Stimulated activated CD4-positive, alpha-beta T cell treated with anti-CD3 and anti-CD28 coated beads, Interleukin-1b, Interleukin-23, amount 100 ng/mL, for 24 hours (primary cell): ENCODE results near the gene PRAC1.

Experiments used
- DNase-seq, 4 experiments: peaks; one replicate each; pipeline ENCODE4 v3.0.0-alpha.2; 2020; ENCODE audit warnings: low read depth in 4 of 4, low spot score in 1 of 4

PRAC1 gene

DNA sequence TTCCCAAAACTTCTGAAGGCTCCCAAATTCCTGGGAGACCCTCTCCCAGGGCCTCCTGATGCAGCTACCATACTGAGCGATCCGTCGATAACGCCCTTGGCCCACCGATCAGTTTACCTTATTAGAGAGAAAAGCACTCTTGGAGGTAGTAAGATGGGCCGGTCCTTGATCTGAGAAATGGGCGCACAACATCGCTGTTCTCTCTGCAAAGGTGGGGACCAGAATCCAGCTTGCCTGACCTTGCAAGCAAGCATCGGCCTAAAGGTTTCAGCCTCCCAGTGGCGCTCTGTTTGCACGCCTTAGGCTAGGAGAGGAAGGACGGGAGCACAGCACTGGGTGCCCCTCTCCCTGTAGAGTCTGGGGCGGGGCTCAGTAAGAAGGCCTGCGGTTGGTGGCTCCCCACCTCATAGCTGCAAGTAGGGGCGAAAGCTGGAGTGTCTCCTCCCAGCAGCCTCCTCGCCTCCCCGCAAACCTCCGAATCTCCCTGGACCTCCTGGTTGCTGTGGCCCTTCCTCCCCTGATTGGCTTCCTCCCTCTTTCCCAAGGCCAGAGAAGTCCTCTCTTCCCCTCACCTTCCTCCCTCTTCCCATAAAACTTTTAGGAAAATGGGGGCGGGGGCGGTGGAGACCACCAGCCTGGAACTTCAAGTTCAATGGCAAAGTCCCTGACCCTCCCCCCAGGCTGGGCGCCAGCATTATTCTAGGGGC, at the start of gene PRAC1:
TSS of gene PRAC1 (minus strand) at position 318 of the 707 bp plus-strand sequence. CDS start at position 192, 126 bp downstream.
- DNase-seq = no peak

DNA sequence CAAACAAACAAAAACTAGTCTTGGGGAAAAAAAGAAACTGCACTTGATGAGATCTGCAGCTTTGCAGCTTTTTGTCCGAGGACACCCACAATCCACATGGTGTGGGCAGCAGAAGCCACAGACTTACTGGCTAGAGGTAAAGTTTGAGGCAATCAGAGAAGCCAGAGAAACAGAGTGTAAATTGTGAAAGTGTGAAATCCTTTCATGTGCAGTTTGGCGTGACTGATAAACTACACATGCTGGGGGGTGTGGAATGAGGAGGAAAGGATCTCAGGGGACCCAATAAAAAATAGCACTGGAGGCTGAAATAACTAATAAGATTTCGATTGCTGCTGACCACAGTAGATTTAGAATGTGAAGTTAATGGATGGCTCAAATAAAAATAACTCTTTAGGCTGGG, 48.6 kb upstream of the PRAC1 start:
- no peak for DNase-seq

DNA sequence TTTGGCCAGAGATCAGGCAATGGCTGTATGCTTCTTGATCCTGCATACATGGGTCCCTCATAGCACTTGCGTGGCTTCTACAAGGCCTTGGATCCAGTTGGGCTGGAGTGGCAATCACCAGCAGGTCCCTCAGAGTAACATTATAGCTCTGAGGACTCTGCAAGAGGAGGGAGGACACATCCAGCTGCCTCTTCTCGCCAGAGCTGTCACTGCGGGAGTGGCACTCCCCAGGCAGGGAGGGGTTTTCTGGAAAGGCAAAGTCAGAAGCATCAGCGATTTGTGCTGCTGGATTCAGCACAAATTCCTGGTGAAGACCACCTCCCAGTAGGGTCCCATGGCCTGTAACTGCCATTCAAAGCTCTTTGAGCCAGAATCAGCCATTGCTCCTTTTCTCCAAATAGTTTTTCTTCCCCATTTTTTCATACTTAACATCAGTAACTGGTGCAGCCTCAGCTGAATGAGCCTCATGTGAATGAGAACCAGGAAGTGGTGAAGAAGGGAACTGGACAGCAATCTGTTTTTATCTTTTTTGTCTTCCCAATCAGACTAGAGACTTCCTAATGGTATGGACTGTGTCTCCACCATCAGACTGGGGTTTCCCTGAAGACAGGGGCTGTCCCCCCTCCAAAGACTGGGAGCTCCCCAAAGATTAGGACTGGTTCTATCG, 46.8 kb upstream of the PRAC1 start:
- DNase-seq = no peak

DNA sequence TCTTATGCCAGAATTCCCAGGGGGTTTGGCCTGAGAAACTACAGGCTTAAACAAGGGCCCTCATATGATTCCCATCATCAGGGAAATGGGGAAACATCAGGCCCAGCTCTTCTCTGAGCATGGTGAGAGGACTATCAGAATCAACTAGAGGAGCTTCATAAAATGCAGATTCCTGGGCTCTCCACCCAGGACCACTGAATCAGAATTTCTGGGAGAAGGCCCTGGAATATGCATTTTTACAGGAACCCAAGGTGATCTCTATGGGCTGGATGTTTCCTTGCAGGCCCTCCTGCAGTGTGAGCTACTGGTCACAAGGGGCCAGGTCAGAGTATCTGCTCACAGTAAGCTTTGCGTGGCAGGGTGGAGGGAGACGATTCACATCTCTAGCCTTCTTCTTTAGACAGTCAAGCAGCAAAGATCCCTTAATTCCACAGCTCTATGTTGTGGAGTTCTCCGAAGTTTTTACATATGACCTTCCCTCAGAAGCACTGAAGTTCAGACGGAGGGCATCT, 45.0 kb upstream of the PRAC1 start:
- no peak for DNase-seq

DNA sequence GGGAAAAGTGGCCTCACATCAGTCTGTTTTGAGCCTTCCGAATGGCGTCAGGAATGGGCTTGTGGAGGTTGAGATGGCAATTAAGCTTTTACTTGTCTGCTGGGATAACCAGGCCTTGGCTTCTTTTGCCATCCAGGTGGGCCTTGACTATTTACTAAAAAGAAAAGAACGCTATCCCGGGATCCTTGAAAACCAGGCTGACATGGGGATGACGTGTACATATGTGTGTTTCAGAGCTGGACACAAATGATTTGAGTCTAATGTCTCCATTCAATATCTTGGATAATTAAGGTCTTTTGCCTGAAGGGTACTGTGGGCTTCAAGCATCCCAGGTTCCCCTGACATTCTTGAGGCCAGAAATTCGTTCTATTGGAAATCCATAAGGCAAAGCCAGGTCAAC, 38.8 kb upstream of the PRAC1 start:
- no peak for DNase-seq

DNA sequence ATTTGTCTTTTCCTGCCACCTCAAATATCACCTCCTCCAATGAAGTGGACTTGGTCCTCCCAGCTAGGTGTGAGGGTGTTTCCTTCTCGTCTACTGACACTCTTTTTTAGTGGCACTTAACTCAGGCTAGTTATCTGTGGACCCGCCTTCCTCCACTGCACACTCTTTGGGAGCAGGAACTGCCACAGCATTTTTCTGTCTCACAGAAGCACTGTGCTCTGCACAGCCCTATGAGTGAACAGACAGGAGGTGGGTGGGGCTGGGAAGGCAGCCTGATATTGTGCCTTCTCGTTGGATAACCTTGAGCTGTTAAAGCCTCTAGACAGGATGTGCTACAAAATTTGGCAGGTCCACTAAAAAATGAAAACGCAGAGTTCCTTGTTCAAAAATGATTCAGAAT, 38.1 kb upstream of the PRAC1 start:
- no peak for DNase-seq

DNA sequence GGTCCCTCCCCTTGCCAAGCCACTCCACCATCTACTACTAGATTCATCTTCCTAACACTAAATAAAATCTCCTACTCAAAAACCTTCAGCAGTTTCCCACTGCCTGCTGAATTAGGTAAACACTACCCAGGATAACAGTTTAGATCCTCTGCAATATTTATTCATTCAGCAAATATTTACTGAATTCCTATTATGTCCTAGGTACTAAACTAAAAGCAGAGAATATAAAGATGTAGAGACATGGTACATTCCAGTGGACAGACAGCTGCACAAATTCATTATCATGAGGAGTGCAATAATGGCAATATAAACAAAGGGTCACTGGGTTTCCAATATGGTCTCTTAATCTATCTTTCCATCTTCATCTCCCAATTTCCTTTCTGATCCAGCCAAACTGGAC, 37.0 kb upstream of the PRAC1 start:
- DNase-seq = no peak

DNA sequence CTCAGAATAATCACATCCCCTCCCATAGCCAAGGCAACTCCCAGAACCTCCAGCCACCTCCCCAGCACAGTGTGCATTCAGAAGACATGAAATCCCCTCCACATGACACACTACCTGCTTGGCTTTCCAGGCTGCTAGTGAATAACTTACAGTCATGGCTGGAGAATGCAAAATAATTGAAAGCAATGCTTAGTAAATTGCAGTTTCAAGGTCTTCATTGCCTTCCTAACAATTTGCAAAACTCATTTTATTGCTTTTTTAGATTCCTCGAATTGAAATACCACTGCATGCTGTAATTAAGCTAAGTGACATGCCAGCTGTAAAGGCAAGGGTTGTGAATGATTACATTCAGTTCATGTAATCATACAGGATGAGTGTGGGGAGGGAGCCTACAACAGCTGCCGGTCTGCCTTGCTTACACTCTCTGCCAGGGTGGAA, 35.2 kb upstream of the PRAC1 start:
- DNase-seq = no peak

DNA sequence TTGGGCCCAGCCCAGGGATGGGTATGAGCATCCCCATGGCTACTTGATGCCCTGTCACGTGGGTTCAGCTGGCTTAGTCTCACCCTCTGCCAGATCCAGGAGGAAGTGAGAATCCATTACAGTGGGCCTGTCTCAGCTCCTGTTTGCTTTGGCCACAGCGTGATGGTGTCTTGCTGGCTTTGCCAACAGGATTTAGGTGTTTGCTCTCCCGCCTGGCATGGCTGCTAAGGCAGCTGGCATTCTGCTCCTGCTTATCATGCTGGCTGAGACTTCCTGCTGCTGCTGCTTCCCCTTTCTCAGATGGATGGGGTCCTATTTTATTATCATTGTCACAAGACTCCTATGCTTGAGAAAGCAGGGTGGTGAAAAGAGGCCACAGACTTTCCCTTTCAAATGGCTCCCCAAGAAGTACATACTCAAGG, 34.5 kb upstream of the PRAC1 start:
- no peak for DNase-seq

DNA sequence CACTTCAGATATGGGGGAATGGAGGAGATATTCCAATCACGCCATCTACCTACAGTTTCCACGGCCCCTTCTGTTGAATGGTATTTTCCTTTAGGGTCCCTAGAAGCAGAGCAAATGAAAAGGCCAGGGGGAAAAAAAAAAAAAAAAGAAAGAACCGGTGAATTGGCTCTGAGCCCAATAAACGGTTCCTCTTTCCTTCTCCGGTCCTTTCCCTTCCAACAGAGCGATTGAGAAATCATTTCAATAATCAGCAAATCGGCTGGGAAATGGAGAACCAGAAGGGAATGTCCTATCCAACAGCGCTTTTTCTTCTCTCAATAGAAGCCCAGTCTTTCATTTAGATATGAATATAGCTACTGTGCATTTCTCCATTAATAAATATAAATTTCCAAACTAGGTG, 33.0 kb upstream of the PRAC1 start:
- no peak for DNase-seq

DNA sequence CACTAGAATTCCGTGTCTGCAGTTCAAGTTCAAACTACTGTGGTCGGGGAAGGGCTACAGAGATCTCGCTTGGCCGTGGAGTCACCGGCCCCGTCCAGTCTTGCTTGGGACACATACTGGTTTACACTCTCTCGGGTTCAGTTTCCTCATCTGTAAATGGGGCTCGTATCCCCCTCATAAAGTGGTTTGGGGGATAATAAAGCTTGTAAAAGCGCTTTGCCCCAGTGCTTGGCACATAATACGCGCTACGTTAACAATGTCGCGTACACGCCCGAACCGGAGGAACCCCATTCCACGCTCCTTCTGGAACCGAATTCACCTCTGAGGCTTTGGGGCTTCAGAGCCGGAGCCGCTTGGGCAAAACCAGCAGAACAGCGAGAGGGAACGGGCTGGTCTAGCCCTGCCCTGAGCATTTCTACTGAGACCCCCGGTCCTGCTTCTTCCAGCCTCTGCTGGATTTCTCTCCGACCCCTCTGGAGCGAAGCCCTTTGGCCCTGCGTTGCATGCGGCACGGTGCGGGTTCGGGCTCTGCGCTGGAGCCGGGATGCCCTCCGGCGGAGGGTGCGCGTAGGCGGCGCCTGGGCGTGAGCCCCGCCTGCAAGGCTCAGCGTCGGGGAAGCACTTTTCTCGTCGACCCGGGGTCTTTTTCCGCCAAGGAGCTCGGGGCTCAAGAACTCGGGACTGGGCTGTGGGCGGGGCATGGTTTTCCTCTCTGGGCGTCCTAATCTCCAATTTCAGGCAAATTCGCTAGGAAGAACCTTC, 32.4 kb upstream of the PRAC1 start:
- DNase-seq = no peak

DNA sequence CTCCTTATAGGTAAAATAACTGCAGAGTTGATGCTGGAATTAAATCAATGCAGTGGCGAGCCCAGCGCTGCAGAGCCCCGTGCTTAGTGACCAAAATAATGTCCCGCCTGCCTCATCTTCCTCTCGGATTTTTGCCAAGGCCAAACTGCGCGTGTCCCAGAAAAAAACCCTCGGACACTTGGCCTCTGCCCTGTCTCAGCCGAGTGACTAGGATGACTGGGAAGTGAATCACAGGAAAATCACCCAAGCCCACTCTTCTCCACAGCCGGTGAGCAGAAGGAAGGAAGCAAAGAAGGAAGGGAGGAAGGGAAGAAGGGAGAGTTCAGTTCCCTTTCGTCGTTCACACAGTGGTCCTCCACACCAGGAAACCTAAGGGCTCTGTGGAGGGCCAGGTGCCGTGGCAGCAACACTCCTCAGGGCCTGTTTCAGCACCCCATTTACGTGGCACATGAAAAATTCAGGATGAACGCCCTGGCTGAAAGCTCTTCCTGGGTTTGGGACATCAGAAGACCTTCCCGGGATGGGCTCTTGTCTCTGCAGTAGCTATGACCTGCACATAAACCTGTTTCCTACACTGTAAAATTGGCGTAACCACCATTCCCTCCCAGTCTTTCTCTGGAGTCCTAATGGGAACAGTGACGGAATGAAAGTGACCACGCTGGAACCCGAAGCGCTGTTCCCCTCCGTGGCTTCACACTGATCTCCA, 31.6 kb upstream of the PRAC1 start:
- DNase-seq = no peak

DNA sequence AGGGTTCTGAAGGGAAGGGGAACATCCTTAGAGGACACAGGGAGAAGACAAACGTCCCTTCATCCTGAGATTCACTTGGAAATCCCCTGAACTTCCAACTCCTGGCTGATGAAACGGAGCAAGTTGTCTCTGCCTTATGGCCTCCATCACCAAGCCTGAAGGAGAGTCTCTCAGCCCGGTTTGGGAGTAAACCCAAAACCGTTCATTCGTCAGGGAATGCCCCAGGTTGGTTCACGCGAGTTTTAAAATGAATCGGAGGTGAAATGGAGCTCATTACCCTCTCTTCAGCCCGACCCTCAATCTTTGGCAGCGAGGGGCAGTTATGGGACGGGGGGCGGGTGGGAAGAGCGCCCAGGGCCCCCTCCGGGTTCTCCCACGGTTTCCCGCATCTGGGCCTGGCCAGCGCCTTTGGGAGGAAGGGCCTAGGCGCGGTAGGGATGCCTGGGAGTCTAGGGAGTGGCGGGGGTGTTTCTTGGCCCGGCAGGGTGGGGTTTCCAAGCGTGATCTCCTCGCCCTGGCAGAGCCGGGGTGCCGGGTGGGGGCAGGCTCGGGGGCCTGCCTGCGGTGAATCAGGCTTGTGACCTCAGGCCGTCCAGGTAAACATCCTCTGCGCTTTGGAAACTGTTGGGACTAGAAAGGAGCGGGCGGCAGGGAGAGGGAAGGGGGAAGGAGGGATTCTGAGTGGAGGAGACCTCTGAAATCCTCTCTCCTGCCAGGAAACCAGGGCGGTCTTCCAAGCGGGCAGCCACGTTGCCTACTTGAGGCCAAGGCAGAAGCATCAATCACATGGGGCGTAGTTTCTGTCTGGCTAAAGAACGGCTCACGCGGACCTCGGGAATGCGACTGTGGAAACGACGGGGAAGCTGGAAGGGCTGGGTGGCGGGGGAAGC, 30.3 kb upstream of the PRAC1 start:
- no peak for DNase-seq

DNA sequence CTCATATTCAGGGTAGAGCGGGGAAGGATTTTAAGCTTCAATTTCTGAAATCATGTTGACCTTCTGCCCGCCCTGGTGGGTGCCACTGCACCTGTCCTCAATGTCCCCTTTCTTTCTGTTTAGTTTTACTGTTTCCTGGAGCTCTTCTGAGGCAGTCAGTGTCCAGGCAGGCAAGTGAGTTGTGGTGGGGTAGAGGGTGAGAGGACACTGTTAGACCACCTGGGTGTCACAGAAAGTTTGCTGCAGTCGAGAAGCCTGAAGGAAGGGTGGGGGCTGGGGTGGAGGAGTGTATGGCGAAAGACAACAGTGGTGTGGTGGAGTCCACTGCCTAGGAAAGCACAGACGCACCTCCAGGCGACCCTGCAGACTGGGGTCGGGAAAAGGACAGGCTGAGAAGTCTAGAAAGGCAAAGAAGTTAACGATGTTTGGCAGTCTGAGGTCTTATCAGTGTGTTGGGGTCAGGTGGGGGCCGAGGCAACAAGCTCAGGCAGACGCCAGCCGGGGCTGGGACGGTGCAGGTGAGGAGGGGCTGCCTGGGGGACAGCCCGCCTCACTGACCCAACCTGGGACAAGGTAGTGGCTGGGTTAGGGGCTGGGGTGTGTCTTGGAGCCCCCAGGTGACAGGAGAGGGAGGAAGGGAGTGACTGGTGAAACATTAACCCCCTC, 29.5 kb upstream of the PRAC1 start:
- DNase-seq = no peak

DNA sequence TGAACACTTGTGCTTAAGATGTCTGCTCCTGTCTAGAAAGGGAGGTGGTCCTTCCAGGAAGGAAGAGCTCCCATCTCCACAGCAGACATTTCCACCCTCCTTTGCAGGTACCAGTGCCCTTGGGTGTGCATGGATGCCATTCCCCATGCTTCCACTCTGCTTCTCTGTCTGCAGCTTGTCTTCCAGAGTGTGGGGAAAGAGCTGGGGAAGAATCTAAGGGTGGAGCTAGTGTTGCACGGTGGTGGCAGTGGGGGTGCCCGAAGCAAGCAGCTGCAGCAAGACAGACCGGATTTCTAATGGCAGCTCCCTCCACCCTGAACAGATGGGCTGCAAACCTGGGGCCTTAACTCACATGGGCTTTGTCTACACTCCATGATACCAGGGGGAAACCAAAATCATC, 28.9 kb upstream of the PRAC1 start:
- no peak for DNase-seq

DNA sequence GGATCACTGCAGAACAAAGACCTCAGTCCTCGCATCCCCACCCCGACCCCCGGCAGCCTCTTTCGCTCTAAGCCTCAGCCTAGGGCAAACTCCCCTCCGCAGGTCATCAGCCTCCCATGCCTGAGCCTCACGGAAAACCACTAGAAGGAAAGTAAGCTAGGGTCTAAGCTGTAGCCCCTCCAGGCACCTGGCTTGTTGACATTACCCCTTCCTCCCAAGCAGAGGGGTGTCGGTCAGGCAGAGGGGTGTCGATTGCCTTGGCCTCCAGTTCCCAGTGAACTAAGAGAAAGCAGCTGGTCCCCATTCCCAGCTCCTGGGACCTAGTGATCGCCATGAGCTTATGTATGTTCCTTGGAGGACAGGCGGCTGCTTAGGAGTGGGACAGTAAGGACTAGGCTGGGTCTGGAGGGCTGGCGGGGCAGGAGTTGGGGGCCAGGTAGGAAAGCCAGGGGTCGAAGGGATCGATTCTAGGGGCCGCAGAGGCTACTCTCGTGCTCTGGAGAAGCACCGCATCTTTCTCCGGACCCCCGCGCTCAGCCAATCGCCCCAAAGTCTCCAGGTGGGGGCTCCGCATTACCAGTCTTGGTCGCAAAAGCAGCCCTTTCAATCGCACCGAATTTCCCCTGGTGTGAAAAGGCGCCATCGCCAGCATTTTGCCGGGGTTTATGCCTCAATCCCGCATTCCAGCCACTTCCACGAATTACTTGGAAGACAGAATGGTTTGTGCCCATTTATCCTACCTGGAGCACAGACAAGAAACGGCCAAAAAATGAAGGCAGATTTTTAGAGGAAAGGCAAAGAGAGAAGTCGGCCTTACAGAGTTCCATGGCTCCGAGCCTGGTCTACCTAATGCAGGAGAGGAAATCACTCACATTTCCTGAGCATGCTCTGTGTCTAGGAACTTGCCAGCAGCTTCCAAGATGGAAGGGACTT, 27.6 kb upstream of the PRAC1 start:
- no peak for DNase-seq

DNA sequence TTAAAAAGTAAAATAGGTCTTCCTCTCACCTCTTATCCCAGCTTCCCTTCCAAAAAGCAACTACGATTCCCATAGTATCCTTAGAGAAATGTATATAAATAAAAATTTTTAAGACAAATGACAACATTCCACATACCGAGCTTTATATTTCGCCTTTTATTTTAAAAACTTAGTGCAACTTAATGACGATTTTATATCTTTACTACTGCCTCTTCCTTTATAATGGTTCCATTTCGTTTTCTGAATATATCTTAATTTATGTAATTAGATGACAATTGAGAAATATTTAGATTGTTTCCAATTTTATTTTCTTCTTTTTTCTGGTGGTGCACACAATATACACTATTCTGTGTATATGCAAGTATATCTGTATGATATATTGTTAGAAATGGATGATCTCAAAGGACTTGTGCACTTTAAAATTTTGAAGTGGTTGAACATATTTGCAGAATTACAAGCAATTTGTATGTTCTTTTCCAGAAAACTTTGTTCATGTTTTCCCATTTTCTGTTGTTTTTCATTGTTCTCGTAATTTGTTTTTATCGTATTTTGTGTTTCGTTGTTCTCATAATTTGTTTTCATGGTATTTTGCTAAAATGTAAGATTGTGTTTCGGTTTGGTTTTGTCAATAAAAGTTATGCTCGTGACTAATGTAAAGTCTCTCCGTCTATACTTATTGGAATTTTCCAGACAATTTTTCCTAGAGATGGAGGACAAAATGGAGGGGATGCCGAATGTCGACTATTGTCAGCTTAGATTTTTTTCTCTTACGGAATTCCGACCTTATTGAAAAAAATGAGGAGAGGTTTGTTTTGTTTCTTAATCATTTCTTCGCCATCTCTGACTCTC, 26.6 kb upstream of the PRAC1 start:
- no peak for DNase-seq
